BE2C (cell line): ENCODE data around the gene TBL3.

Source experiments
- DNase-seq: peaks from one replicate; pipeline ENCODE4 v3.0.0-alpha.2; 2020
- H3K27me3 ChIP-seq: fragments of 250-450 bp; sonication (Bioruptor Pico); 2 replicates; pipeline ENCODE4 v1.5.1; 2020; ENCODE audit warnings: mild to moderate bottlenecking
- H3K36me3 ChIP-seq: fragments of 250-450 bp; sonication (Bioruptor Pico); 2 replicates; pipeline ENCODE4 v1.5.1; 2020; ENCODE audit warnings: mild to moderate bottlenecking
- H3K4me1 ChIP-seq: fragments of 250-450 bp; sonication (Bioruptor Pico); 2 replicates; pipeline ENCODE4 v1.5.1; 2020
- H3K4me3 ChIP-seq: 2 replicates; pipeline ENCODE4 v1.5.1; 2011; ENCODE audit warnings: low read depth, low read length
- H3K9me3 ChIP-seq: fragments of 250-450 bp; sonication (Bioruptor Pico); 2 replicates; pipeline ENCODE4 v1.5.1; 2020
- TF ChIP-seq, protein P1 (sequence below): IDR thresholded peaks from 2 replicates; pipeline ENCODE4 v1.5.1; 2012; ENCODE audit warnings: mild to moderate bottlenecking, low read depth, low read length

Gene TBL3

DNA sequence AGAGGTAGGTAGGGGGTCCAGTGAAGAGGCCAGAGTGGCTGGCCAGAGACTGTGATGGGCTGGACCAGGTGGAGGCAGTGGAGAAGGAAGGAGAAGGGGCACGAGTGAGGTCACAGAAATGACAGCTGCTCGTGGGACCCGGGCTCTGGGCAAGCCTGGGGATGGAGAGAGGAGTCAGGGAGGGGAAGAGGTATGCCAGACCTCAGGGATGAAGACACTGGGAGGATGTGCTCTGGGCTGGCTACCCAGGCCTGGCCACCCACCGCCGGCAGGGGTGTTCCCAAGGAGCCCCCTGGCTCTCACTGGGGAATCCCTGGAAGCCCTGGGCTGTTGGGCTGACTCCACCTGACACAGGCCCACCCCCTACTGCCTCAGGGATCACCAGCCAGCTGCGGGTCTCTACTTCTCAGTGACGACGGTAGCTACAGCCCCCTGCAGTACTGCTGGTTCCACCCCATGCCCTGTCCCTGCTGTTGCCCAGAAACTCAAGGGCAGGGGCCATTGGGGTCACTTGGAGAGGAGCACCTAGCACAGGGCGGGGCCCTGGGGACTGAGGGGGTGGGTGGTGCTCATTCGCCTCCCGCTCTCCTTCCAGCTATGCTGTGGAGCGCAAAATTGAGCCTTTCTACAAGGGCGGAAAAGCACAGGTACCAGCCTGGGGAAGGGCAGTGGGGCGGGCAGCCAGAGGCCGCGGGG lies 1.8 kb downstream of the TBL3 start:
- no peaks in the 10 kb centered on the region for H3K9me3 ChIP-seq
- DNase-seq: no peak
- H3K27me3 ChIP-seq: no peaks in the 10 kb centered on the region
- no peaks in the 10 kb centered on the region for H3K4me1 ChIP-seq
- H3K36me3 ChIP-seq: peaks cover 45% of the 10 kb centered on the region
- H3K4me3 ChIP-seq: no peak overlapping the region
- TF ChIP-seq, protein P1, sequence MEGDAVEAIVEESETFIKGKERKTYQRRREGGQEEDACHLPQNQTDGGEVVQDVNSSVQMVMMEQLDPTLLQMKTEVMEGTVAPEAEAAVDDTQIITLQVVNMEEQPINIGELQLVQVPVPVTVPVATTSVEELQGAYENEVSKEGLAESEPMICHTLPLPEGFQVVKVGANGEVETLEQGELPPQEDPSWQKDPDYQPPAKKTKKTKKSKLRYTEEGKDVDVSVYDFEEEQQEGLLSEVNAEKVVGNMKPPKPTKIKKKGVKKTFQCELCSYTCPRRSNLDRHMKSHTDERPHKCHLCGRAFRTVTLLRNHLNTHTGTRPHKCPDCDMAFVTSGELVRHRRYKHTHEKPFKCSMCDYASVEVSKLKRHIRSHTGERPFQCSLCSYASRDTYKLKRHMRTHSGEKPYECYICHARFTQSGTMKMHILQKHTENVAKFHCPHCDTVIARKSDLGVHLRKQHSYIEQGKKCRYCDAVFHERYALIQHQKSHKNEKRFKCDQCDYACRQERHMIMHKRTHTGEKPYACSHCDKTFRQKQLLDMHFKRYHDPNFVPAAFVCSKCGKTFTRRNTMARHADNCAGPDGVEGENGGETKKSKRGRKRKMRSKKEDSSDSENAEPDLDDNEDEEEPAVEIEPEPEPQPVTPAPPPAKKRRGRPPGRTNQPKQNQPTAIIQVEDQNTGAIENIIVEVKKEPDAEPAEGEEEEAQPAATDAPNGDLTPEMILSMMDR: no peak

DNA sequence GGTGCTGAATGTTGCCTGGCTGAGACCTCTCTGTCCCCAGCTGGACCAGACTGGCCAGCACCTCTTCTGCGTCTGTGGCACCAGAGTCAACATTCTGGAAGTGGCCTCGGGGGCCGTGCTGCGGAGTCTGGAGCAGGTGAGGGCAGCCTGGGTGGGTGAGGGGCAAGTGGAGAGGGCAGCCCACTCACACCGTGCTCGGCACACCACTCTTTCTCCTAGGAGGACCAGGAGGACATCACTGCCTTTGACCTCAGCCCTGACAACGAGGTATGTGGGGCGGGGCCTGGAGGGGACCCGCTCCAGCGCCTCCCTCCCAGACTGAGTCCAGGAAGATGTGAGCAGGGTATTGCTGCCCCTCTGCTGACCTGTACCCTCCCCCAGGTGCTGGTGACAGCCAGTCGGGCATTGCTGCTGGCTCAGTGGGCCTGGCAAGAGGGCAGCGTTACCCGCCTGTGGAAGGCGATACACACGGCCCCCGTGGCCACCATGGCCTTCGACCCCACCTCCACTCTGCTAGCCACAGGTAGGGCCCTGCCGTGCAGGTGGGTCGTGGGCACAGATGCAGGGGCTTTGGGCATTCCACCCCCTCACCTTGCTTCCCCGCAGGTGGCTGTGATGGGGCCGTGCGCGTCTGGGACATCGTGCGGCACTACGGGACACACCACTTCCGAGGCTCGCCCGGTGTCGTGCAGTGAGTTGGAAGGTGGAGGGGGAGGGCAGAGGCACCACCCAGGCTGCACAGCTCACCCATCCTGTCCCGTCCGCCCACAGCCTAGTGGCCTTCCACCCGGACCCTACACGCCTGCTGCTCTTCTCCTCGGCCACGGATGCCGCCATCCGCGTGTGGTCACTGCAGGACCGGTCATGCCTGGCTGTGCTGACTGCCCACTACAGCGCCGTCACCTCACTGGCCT lies 2.6 kb downstream of the TBL3 start:
- H3K36me3 ChIP-seq: peaks cover 49% of the 10 kb centered on the region
- no peaks in the 10 kb centered on the region for H3K4me1 ChIP-seq
- no peaks in the 10 kb centered on the region for H3K27me3 ChIP-seq

DNA sequence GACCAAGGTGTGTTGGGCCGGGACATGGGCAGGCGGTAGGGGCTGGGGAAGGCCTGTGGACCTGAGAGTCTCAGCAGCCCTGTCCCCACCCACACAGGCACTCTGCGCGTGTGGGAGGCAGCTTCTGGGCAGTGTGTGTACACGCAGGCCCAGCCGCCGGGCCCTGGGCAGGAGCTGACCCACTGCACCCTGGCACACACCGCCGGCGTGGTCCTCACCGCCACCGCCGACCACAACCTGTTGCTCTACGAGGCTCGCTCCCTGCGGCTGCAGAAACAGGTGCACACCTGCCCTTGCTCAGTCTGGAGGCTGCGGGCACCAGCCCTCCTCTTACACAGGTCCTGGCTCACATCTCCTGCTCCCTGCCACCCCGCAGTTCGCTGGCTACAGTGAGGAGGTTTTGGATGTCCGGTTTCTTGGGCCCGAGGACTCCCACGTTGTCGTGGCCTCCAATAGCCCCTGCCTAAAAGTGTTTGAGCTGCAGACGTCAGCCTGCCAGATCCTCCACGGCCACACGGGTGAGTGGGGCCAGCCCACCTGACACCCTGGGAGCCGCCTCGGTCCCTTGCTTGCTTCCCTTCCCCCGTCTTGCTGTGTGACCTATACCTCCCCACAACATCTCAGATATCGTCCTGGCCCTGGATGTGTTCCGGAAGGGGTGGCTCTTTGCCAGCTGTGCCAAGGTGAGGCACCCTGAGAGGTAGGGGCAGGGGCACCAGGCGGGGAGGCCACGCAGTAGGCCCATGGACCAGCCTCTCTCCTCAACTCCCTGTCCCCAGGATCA lies 3.8 kb downstream of the TBL3 start:
- H3K4me3 ChIP-seq: no peak overlapping the region
- no peaks in the 10 kb centered on the region for H3K9me3 ChIP-seq
- TF ChIP-seq, protein P1: no peak
- peaks cover 49% of the 10 kb centered on the region for H3K36me3 ChIP-seq
- peaks cover 6% of the 10 kb centered on the region; the same call in 1 of the 2 replicates for H3K27me3 ChIP-seq
- H3K4me1 ChIP-seq: no peaks in the 10 kb centered on the region
- no peak for DNase-seq

More for the DNA sequence above, 2.6 kb downstream of the TBL3 start:
- no peaks in the 10 kb centered on the region for H3K9me3 ChIP-seq
- TF ChIP-seq, protein P1: no peak
- DNase-seq: no peak
- no peak overlapping the region for H3K4me3 ChIP-seq

DNA sequence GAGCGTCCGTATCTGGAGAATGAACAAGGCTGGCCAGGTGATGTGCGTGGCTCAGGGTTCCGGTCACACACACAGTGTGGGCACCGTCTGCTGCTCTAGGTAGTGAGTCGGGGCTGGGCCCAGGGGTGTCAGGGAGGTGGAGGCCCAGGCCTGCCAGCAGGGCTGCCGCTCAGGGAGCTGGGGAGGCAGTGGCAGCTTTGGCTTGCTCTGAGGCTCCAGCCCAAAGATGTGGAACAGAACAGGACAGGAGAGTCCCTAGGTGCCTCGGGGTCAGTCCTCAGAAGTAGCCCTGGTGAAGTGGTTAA lies 4.3 kb downstream of the TBL3 start:
- TF ChIP-seq, protein P1: no peak
- DNase-seq: no peak
- Histone ChIP-seq H3K9me3 (no peaks in the 10 kb centered on the region), H3K36me3 (peaks cover 49% of the 10 kb centered on the region), H3K4me1 (no peaks in the 10 kb centered on the region), H3K27me3 (peaks cover 11% of the 10 kb centered on the region; the same call in 1 of the 2 replicates), H3K4me3 (no peak overlapping the region)

DNA sequence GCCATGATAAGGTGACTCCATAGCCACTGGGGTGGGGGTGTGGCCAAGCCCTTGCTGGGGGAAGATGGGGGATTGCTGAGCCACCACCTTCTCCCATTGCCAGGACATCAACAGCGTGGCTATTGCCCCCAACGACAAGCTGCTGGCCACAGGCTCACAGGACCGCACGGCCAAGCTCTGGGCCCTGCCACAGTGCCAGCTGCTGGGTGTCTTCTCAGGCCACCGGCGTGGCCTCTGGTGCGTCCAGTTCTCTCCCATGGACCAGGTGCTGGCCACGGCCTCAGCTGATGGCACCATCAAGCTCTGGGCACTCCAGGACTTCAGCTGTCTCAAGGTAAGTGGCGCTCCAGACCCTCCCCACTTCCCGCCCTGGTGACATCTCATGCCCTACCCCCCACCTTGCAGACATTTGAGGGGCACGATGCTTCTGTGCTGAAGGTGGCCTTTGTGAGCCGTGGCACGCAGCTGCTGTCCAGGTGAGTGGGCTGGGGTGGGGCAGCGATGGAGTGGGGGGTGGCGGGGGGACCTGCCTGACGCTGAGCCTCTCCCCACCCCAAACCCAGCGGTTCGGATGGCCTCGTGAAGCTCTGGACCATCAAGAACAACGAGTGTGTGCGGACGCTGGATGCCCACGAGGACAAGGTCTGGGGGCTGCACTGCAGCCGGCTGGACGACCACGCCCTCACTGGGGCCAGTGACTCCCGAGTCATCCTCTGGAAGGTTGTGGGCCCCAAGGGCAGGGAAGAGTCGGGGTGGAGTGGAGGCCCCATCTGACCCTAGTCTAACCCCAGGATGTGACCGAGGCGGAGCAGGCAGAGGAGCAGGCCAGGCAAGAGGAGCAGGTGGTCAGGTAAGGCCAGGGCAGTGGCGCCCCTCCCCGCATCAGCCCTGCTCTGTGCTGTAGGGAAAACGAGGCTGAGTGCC lies 5.4 kb downstream of the TBL3 start:
- peaks cover 49% of the 10 kb centered on the region for H3K36me3 ChIP-seq
- no peak for DNase-seq
- peaks cover 13% of the 10 kb centered on the region; the same call in 1 of the 2 replicates for H3K27me3 ChIP-seq
- H3K4me1 ChIP-seq: no peaks in the 10 kb centered on the region
- TF ChIP-seq, protein P1: no peak
- H3K4me3 ChIP-seq: no peak overlapping the region
- no peaks in the 10 kb centered on the region for H3K9me3 ChIP-seq
